Esophagus muscularis mucosa (tissue), 3 donors: ENCODE data around the gene SKI.

ENCODE experiments used
- POLR2A ChIP-seq: fragments of 450-650 bp; IDR thresholded peaks from one replicate; pipeline ENCODE4 v1.6.1; 2017; ENCODE audit warnings: antibody characterized with exemption, moderate library complexity, mild to moderate bottlenecking, low read depth
- POLR2AphosphoS5 ChIP-seq, 2 donors: sonication (generic); formaldehyde crosslinking; IDR thresholded peaks; one replicate each; pipeline ENCODE4 v1.6.1; 2017; ENCODE audit warnings: antibody characterized with exemption in 2 of 2
- TF ChIP-seq, protein P1 (sequence below), 3 experiments: fragments of 200-600 bp in 2 of 3; fragments of 450-650 bp in 1 of 3; sonication (generic) in 2 of 3; IDR thresholded peaks; one replicate each; pipeline ENCODE4 v1.5.1; 2017 to 2019; ENCODE audit warnings: antibody characterized with exemption in 3 of 3, mild to moderate bottlenecking in 2 of 3, moderate library complexity in 1 of 3

DNA sequence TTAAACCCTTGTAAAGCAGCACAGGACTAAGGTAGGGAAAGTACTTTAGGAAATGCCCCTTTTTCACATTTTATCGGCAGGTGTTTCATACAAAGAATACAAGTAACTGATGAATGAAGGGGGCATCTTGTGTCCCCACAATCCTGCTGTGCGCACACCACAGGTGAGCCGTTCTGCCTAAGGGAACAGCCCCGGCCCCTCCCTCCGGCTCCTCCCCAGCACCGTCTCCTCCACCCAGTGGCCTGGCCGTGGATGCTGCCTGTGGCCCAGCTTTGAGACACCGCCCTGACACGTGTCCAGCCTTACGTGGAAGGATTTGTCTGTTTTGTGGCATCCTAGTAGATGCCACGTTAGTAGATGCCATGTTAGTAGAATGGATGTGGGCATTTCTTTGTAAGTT is 46.4 kb upstream of the SKI start:
- TF ChIP-seq, protein P1, sequence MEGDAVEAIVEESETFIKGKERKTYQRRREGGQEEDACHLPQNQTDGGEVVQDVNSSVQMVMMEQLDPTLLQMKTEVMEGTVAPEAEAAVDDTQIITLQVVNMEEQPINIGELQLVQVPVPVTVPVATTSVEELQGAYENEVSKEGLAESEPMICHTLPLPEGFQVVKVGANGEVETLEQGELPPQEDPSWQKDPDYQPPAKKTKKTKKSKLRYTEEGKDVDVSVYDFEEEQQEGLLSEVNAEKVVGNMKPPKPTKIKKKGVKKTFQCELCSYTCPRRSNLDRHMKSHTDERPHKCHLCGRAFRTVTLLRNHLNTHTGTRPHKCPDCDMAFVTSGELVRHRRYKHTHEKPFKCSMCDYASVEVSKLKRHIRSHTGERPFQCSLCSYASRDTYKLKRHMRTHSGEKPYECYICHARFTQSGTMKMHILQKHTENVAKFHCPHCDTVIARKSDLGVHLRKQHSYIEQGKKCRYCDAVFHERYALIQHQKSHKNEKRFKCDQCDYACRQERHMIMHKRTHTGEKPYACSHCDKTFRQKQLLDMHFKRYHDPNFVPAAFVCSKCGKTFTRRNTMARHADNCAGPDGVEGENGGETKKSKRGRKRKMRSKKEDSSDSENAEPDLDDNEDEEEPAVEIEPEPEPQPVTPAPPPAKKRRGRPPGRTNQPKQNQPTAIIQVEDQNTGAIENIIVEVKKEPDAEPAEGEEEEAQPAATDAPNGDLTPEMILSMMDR (IDR thresholded peaks at IDR 0.05): no peak
- TF ChIP-seq POLR2A: no peak
- TF ChIP-seq POLR2AphosphoS5 (IDR thresholded peaks at IDR 0.05): no peak
